SK-N-SH (cell line): ENCODE measurements around the gene FEM1C. TPM values are rescaled to one million over a fixed set of nuclear protein-coding genes. Genes with fewer than 3 reads are reported as not detected.

ENCODE experiments used
- CTCF ChIA-PET: fragments of 300-600, 350-600 bp; formaldehyde crosslinking; extraction: SDS; loops from one replicate; lab custom pipeline; 2021; lab: Yijun Ruan, JAX
- POLR2A ChIA-PET: fragments of 350-600 bp; sonication (Branson Sonifier 250); formaldehyde crosslinking; extraction: SDS; loops from one replicate; lab custom pipeline; 2020; ENCODE audit warnings: antibody characterized with exemption, inconsistent platforms; lab: Yijun Ruan, JAX
- DNase-seq: peaks from one replicate; pipeline ENCODE4 v3.0.0; 2012
- H2AFZ ChIP-seq: fragments of 200-600 bp; sonication (generic); 2 replicates; pipeline ENCODE4 v1.8.1; 2016; ENCODE audit warnings: antibody characterized with exemption, mild to moderate bottlenecking, low read depth
- H3F3A ChIP-seq: fragments of 200-600 bp; sonication (generic); replicated peaks from 2 replicates; pipeline ENCODE3; 2016; ENCODE audit warnings: antibody characterized with exemption, mild to moderate bottlenecking; ENCODE audit not compliant: insufficient read depth
- H3K27ac ChIP-seq, 2 experiments: fragments of 200-500 bp in 1 of 2; fragments of 200-600 bp in 1 of 2; sonication (Bioruptor generic) in 1 of 2; sonication (generic), shearing (Covaris generic) in 1 of 2; 2 replicates each; pipeline versions ENCODE4 v1.5.1 to v1.6.1; 2014 to 2016; ENCODE audit warnings: low read depth in 2 of 2, inconsistent platforms in 1 of 2, low read length in 1 of 2, mild to moderate bottlenecking in 1 of 2, mixed read lengths in 1 of 2
- H3K27me3 ChIP-seq: fragments of 200-600 bp; sonication (generic), shearing (Covaris generic); 2 replicates; pipeline ENCODE4 v1.6.1; 2016; ENCODE audit warnings: mixed run types; ENCODE audit not compliant: insufficient read depth
- H3K36me3 ChIP-seq, 2 experiments: fragments of 200-500 bp in 1 of 2; fragments of 200-600 bp in 1 of 2; sonication (Bioruptor generic) in 1 of 2; sonication (generic) in 1 of 2; replicated peaks in 1 of 2; 2 replicates each; pipeline versions ENCODE3 to v1.5.1; 2014 to 2016; ENCODE audit warnings: low read length in 1 of 2, mild to moderate bottlenecking in 1 of 2; ENCODE audit not compliant: insufficient read depth in 2 of 2, control insufficient read depth in 1 of 2
- H3K4me1 ChIP-seq, 2 experiments: fragments of 200-500 bp in 1 of 2; fragments of 200-600 bp in 1 of 2; sonication (Bioruptor generic) in 1 of 2; sonication (generic), shearing (Covaris generic) in 1 of 2; 2 replicates each; pipeline versions ENCODE4 v1.5.1 to v1.6.1; 2014 to 2016; ENCODE audit warnings: low read depth in 1 of 2, low read length in 1 of 2, mixed run types in 1 of 2; ENCODE audit not compliant: insufficient read depth in 2 of 2, control insufficient read depth in 1 of 2
- H3K4me2 ChIP-seq: fragments of 200-600 bp; sonication (generic), shearing (Covaris generic); 2 replicates; pipeline ENCODE4 v1.6.1; 2017; ENCODE audit warnings: mixed run types
- H3K4me3 ChIP-seq, 2 experiments: fragments of 200-500 bp in 1 of 2; fragments of 200-600 bp in 1 of 2; sonication (Bioruptor generic) in 1 of 2; sonication (generic), shearing (Covaris generic) in 1 of 2; 2 replicates each; pipeline versions ENCODE4 v1.5.1 to v1.8.1; 2014 to 2016; ENCODE audit warnings: low read depth in 2 of 2, inconsistent platforms in 1 of 2, low read length in 1 of 2, mild to moderate bottlenecking in 1 of 2, mixed read lengths in 1 of 2, moderate library complexity in 1 of 2
- H3K79me2 ChIP-seq: fragments of 200-600 bp; sonication (generic); 2 replicates; pipeline ENCODE4 v1.8.1; 2017; ENCODE audit warnings: mild to moderate bottlenecking; ENCODE audit not compliant: insufficient read depth
- H3K9ac ChIP-seq: fragments of 200-600 bp; sonication (generic); 2 replicates; pipeline ENCODE4 v1.6.1; 2017; ENCODE audit warnings: mixed run types
- H3K9me2 ChIP-seq: fragments of 200-600 bp; sonication (generic); 2 replicates; pipeline ENCODE4 v1.6.1; 2017; ENCODE audit warnings: mixed run types
- H3K9me3 ChIP-seq: fragments of 200-600 bp; sonication (generic); 2 replicates; pipeline ENCODE4 v1.6.1; 2017; ENCODE audit warnings: mixed run types, mild to moderate bottlenecking, moderate library complexity
- H4K20me1 ChIP-seq: fragments of 200-600 bp; sonication (generic); 2 replicates; pipeline ENCODE4 v1.6.1; 2017; ENCODE audit warnings: mild to moderate bottlenecking, mixed run types; ENCODE audit not compliant: insufficient read depth
- EZH2phosphoT487 ChIP-seq: fragments of 200-600 bp; sonication (generic); IDR thresholded peaks from 2 replicates; pipeline ENCODE4 v1.6.1; 2017; ENCODE audit warnings: low read depth, mixed run types, mild to moderate bottlenecking, antibody characterized with exemption, moderate library complexity, borderline replicate concordance
- FOXM1 ChIP-seq: IDR thresholded peaks from 2 replicates; pipeline ENCODE4 v1.4.0; 2012; ENCODE audit warnings: low read depth, mild to moderate bottlenecking
- GATA2 ChIP-seq: sonication (generic); formaldehyde crosslinking; IDR thresholded peaks from 2 replicates; pipeline ENCODE4 v1.5.0; 2020; ENCODE audit warnings: mild to moderate bottlenecking, missing genetic modification reagents
- MAX ChIP-seq: IDR thresholded peaks from 2 replicates; pipeline ENCODE4 v1.4.0; 2012; ENCODE audit warnings: low read depth
- NFIC ChIP-seq: IDR thresholded peaks from 2 replicates; pipeline ENCODE4 v1.4.0; 2012; ENCODE audit warnings: borderline replicate concordance
- NRF1 ChIP-seq: IDR thresholded peaks from 2 replicates; pipeline ENCODE4 v1.6.1; 2012; ENCODE audit warnings: low read depth, mild to moderate bottlenecking, low read length
- RCOR1 ChIP-seq: fragments of 150-350 bp; IDR thresholded peaks from 2 replicates; pipeline ENCODE4 v1.6.1; 2017; ENCODE audit warnings: antibody characterized with exemption, low read length
- REST ChIP-seq: IDR thresholded peaks from 2 replicates; pipeline ENCODE4 v1.6.1; 2012; ENCODE audit warnings: mild to moderate bottlenecking, low read depth, low read length, moderate library complexity
- SMC3 ChIP-seq: IDR thresholded peaks from 2 replicates; pipeline ENCODE4 v1.6.1; 2012; ENCODE audit warnings: low read depth, low read length, improper control_type of control experiment
- USF2 ChIP-seq: fragments of 150-350 bp; IDR thresholded peaks from 2 replicates; pipeline ENCODE4 v1.6.1; 2017; ENCODE audit warnings: antibody characterized with exemption, low read length, low read depth, borderline replicate concordance
- YY1 ChIP-seq: IDR thresholded peaks from 2 replicates; pipeline ENCODE4 v1.4.0; 2012; ENCODE audit warnings: low read depth, mild to moderate bottlenecking
- WGBS: methylation state at CpG from one replicate; pipeline ENCODE4 v1.1.6; 2017; ENCODE audit warnings: low lambda C conversion rate; 5-methylcytosine and 5-hydroxymethylcytosine counted together
- polyA plus RNA-seq, 3 experiments: library from polyadenylated mRNA; depleted of rRNA; stranded (reverse); fragments of >200 nt; gene quantifications; 2 replicates each; pipeline ENCODE4 v1.2.3, GENCODE V29; 2012
- TF ChIP-seq, protein P1 (sequence below): fragments of 150-350 bp; IDR thresholded peaks from 2 replicates; pipeline ENCODE4 v1.6.1; 2016; ENCODE audit warnings: mild to moderate bottlenecking, low read depth, low read length
- TF ChIP-seq, protein P2 (sequence below): IDR thresholded peaks from 2 replicates; pipeline ENCODE4; 2012

The FEM1C gene
- polyA plus RNA-seq, 1 of the 3 experiments (the other 2 are of a cell fraction), result 2.8 TPM

GRCh38 chr5:115580941-115581340 lies 36.4 kb upstream of the FEM1C start:
- 97% methylated on average over 2 of the region's 2 CpGs for WGBS

More at GRCh38 chr5:115580941-115581340, 36.4 kb upstream of the FEM1C start:
- no peak for DNase-seq
- no peak overlapping the region for H3K4me3 ChIP-seq
- H3K79me2 ChIP-seq, result no peaks in the 10 kb centered on the region; the same call in 1 of the 2 replicates
- H3K4me2 ChIP-seq, result no peak overlapping the region
- 0 out of 2 replicates have a peak, but pooled peaks cover 3% of the 10 kb centered on the region for H3K9me3 ChIP-seq
- H3K9ac ChIP-seq, result no peak overlapping the region
- peaks cover 2 to 23% of the 10 kb centered on the region in 2 experiments for H3K36me3 ChIP-seq
- no peak for TF ChIP-seq MAX
- TF ChIP-seq USF2, result no peak
- no peak for TF ChIP-seq YY1
- TF ChIP-seq FOXM1, result no peak
- TF ChIP-seq, protein P1, sequence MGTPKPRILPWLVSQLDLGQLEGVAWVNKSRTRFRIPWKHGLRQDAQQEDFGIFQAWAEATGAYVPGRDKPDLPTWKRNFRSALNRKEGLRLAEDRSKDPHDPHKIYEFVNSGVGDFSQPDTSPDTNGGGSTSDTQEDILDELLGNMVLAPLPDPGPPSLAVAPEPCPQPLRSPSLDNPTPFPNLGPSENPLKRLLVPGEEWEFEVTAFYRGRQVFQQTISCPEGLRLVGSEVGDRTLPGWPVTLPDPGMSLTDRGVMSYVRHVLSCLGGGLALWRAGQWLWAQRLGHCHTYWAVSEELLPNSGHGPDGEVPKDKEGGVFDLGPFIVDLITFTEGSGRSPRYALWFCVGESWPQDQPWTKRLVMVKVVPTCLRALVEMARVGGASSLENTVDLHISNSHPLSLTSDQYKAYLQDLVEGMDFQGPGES, result no peak
- TF ChIP-seq, protein P2, sequence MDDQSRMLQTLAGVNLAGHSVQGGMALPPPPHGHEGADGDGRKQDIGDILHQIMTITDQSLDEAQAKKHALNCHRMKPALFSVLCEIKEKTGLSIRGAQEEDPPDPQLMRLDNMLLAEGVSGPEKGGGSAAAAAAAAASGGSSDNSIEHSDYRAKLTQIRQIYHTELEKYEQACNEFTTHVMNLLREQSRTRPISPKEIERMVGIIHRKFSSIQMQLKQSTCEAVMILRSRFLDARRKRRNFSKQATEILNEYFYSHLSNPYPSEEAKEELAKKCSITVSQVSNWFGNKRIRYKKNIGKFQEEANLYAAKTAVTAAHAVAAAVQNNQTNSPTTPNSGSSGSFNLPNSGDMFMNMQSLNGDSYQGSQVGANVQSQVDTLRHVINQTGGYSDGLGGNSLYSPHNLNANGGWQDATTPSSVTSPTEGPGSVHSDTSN, result no peak
- TF ChIP-seq REST, result no peak
- no peak for TF ChIP-seq RCOR1
- no peak for TF ChIP-seq NRF1
- TF ChIP-seq NFIC, result no peak
- TF ChIP-seq EZH2phosphoT487, result no peak
- TF ChIP-seq GATA2 (CRISPR knock-in tag), result no peak
- TF ChIP-seq SMC3, result no peak
- TF ChIP-seq, all 33 proteins: peak for 0
- ChIA-PET CTCF (interaction anchor here (1.8 kb wide), 1 partner anchor 271 kb away, joined by 10 read pairs; no protein-coding TSS in a partner anchor), POLR2A (no interaction called here)
- Histone ChIP-seq H3K4me1 (peaks cover 0 to 12% of the 10 kb centered on the region in 2 experiments; a peak in 1 of 4 replicates), H4K20me1 (no peaks in the 10 kb centered on the region), H3K27me3 (no peaks in the 10 kb centered on the region), H3K9me2 (no peaks in the 10 kb centered on the region), H2AFZ (no peak overlapping the region), H3F3A (peaks cover 16% of the 10 kb centered on the region), H3K27ac (no peak overlapping the region)
